Neuronal stem cell (in vitro differentiated cells): Measurements from ENCODE around the gene WEE1. TPM values are rescaled to one million over a fixed set of nuclear protein-coding genes. Genes with fewer than 3 reads are reported as not detected.

Experiments
- DNase-seq: peaks from one replicate; pipeline ENCODE4 v3.0.0-alpha.2; 2013; ENCODE audit warnings: low spot score
- H2AFZ ChIP-seq: one replicate; pipeline ENCODE4 v1.6.1; 2013; ENCODE audit warnings: mild to moderate bottlenecking, low read length, inconsistent platforms
- H2AK5ac ChIP-seq: 2 replicates; pipeline ENCODE4 v1.6.1; 2013; ENCODE audit warnings: low read depth, mild to moderate bottlenecking, inconsistent platforms, low read length, moderate library complexity, mixed read lengths
- H2BK120ac ChIP-seq: 2 replicates; pipeline ENCODE4 v1.6.1; 2013; ENCODE audit warnings: low read depth, mild to moderate bottlenecking, inconsistent platforms, low read length, moderate library complexity, mixed read lengths
- H2BK12ac ChIP-seq: one replicate; pipeline ENCODE4 v1.6.1; 2013; ENCODE audit warnings: low read length, inconsistent platforms
- H2BK15ac ChIP-seq: 2 replicates; pipeline ENCODE4 v1.6.1; 2013; ENCODE audit warnings: mild to moderate bottlenecking, low read length, inconsistent platforms, mixed read lengths
- H2BK5ac ChIP-seq: one replicate; pipeline ENCODE4 v1.6.1; 2013; ENCODE audit warnings: inconsistent platforms, mild to moderate bottlenecking, low read length, moderate library complexity
- H3K14ac ChIP-seq: one replicate; pipeline ENCODE4 v1.6.1; 2013; ENCODE audit warnings: low read length, inconsistent platforms
- H3K18ac ChIP-seq: 2 replicates; pipeline ENCODE4 v1.6.1; 2013; ENCODE audit warnings: low read length, inconsistent platforms
- H3K23ac ChIP-seq: 2 replicates; pipeline ENCODE4 v1.6.1; 2013; ENCODE audit warnings: low read depth, mild to moderate bottlenecking, mixed read lengths, low read length, inconsistent platforms; ENCODE audit not compliant: poor library complexity
- H3K27ac ChIP-seq: replicated peaks from 3 replicates; pipeline ENCODE4 v1.5.1; 2013; ENCODE audit warnings: low read length, inconsistent platforms
- H3K27me3 ChIP-seq, 3 experiments: 2 replicates each; pipeline ENCODE4 v1.6.1; 2013; ENCODE audit warnings: low read length in 3 of 3, mild to moderate bottlenecking in 2 of 3, inconsistent platforms in 1 of 3, low read depth in 1 of 3, mixed read lengths in 1 of 3, moderate library complexity in 1 of 3; ENCODE audit not compliant: control insufficient read depth in 3 of 3, insufficient read depth in 3 of 3
- H3K36me3 ChIP-seq, 2 donors: replicated peaks in 1 of 2; 2 replicates each; pipeline ENCODE4 v1.6.1; 2013; ENCODE audit warnings: low read length in 2 of 2; ENCODE audit not compliant: control insufficient read depth in 2 of 2, insufficient read depth in 2 of 2
- H3K4ac ChIP-seq: 2 replicates; pipeline ENCODE4 v1.6.1; 2013; ENCODE audit warnings: inconsistent platforms, mild to moderate bottlenecking, low read length, moderate library complexity
- H3K4me1 ChIP-seq, 2 donors: 1 replicate in 1 of 2; 2 replicates in 1 of 2; pipeline ENCODE4 v1.6.1; 2013; ENCODE audit warnings: low read length in 2 of 2, low read depth in 1 of 2; ENCODE audit not compliant: control insufficient read depth in 2 of 2, insufficient read depth in 1 of 2
- H3K4me2 ChIP-seq: one replicate; pipeline ENCODE4 v1.6.1; 2013; ENCODE audit warnings: mild to moderate bottlenecking, low read length, inconsistent platforms; ENCODE audit not compliant: insufficient read depth, poor library complexity, severe bottlenecking
- H3K4me3 ChIP-seq, 2 donors: 2 replicates each; pipeline ENCODE4 v1.5.1; 2013; ENCODE audit warnings: low read length in 2 of 2, mild to moderate bottlenecking in 2 of 2, inconsistent platforms in 1 of 2, moderate library complexity in 1 of 2
- H3K79me1 ChIP-seq: one replicate; pipeline ENCODE4 v1.6.1; 2013; ENCODE audit warnings: low read depth, mild to moderate bottlenecking, inconsistent platforms, low read length, moderate library complexity
- H3K9ac ChIP-seq: one replicate; pipeline ENCODE4 v1.6.1; 2013; ENCODE audit warnings: mild to moderate bottlenecking, low read depth, low read length, inconsistent platforms; ENCODE audit not compliant: poor library complexity
- H3K9me3 ChIP-seq, 2 donors: replicated peaks in 1 of 2; 2 replicates each; pipeline versions ENCODE3 to v1.6.1; 2013; ENCODE audit warnings: low read length in 2 of 2, mild to moderate bottlenecking in 2 of 2, inconsistent platforms in 1 of 2, low read depth in 1 of 2, mixed read lengths in 1 of 2, moderate library complexity in 1 of 2; ENCODE audit not compliant: control insufficient read depth in 2 of 2, insufficient read depth in 1 of 2
- H4K8ac ChIP-seq: one replicate; pipeline ENCODE4 v1.6.1; 2013; ENCODE audit warnings: low read depth, mild to moderate bottlenecking, inconsistent platforms, low read length, moderate library complexity
- H4K91ac ChIP-seq: one replicate; pipeline ENCODE4 v1.6.1; 2013; ENCODE audit warnings: low read length, low read depth, mild to moderate bottlenecking, inconsistent platforms; ENCODE audit not compliant: poor library complexity
- WGBS, 2 donors: extraction: QIAGEN DNeasy Blood & Tissue Kit; methylation state at CpG; one replicate each; pipeline ENCODE4 v1.1.7; 2013; ENCODE audit warnings: missing lambda C conversion rate in 2 of 2, mixed read lengths in 1 of 2; ENCODE audit not compliant: insufficient read length in 2 of 2, insufficient replicate concordance in 1 of 2; ENCODE audit errors: extremely low coverage in 2 of 2; 5-methylcytosine and 5-hydroxymethylcytosine counted together
- polyA plus RNA-seq, 2 experiments: library from polyadenylated mRNA; stranded (reverse); fragments of 200-250 nt; gene quantifications; one replicate each; pipeline ENCODE4 v1.2.3, GENCODE V29; 2013

The WEE1 gene
- polyA plus RNA-seq (2013, experiment 1 of 2) = 47.6 TPM
- polyA plus RNA-seq (2013, experiment 2 of 2) = 47.9 TPM

- Histone ChIP-seq H2BK5ac (peak within 1 kb of the TSS; percentile 99), H4K8ac (no peak within 1 kb of the TSS), H3K4ac (peak within 1 kb of the TSS; percentile 80), H3K79me1 (no peaks in the 10 kb centered on the region), H3K27me3 (no peaks in the 10 kb centered on the region), H3K4me1 (peaks cover 7 to 15% of the 10 kb centered on the region in 2 donors), H3K23ac (peak within 1 kb of the TSS; percentile 94), H3K9ac (peak within 1 kb of the TSS; percentile 95), H2BK12ac (peak within 1 kb of the TSS; percentile 63), H2BK120ac (peak within 1 kb of the TSS; percentile 99), H3K27ac (peak within 1 kb of the TSS; percentile 98), H3K4me3 (peak within 1 kb of the TSS; percentile 91 to 100), H3K36me3 (peaks cover 5 to 33% of the 10 kb centered on the region in 2 donors), H2AK5ac (peak within 1 kb of the TSS; percentile 99), H3K14ac (peak within 1 kb of the TSS; percentile 58), H3K9me3 (no peaks in the 10 kb centered on the region), H3K18ac (peak within 1 kb of the TSS; percentile 100), H2BK15ac (peak within 1 kb of the TSS; percentile 95), H2AFZ (peak within 1 kb of the TSS; percentile 93), H3K4me2 (peak within 1 kb of the TSS; percentile 84), H4K91ac (peak within 1 kb of the TSS; percentile 93)
- DNase-seq = peak; percentile 99
- WGBS, 2 donors = no CpG with 5 or more reads among the region's 73 CpGs
These were observed at the start of gene WEE1 for GRCh38 chr11:9573052-9573774. Gene WEE1 (plus strand): TSS chr11:9573670. CDS start chr11:9573934, 264 bp downstream.

GRCh38 chr11:9524001-9524400 is 49.5 kb upstream of the WEE1 start:
- Histone ChIP-seq H3K79me1 (no peaks in the 10 kb centered on the region), H2BK5ac (no peak overlapping the region), H3K9ac (no peak overlapping the region), H3K27ac (no peak overlapping the region), H3K14ac (no peak overlapping the region), H3K27me3 (no peaks in the 10 kb centered on the region), H3K23ac (no peak overlapping the region), H3K18ac (no peak overlapping the region), H2AFZ (no peak overlapping the region), H2BK15ac (no peak overlapping the region), H2BK12ac (no peak overlapping the region), H3K9me3 (no peaks in the 10 kb centered on the region), H3K36me3 (peaks cover 9 to 48% of the 10 kb centered on the region in 2 donors), H2BK120ac (no peak overlapping the region), H4K8ac (no peak overlapping the region), H2AK5ac (no peak overlapping the region), H3K4me1 (no peaks in the 10 kb centered on the region), H3K4me2 (no peak overlapping the region), H3K4me3 (no peak overlapping the region), H4K91ac (no peak overlapping the region), H3K4ac (no peak overlapping the region)
- no peak for DNase-seq
- WGBS, 2 donors = no CpG with 5 or more reads among the region's 2 CpGs

- Histone ChIP-seq H3K4ac (no peak overlapping the region), H2BK12ac (no peak overlapping the region), H3K18ac (no peak overlapping the region), H3K4me3 (no peak overlapping the region), H4K8ac (no peak overlapping the region), H3K36me3 (peaks cover 9 to 40% of the 10 kb centered on the region in 2 donors), H3K79me1 (no peaks in the 10 kb centered on the region), H3K14ac (no peak overlapping the region), H3K23ac (no peak overlapping the region), H3K9me3 (no peaks in the 10 kb centered on the region), H2BK5ac (no peak overlapping the region), H3K27me3 (no peaks in the 10 kb centered on the region), H3K4me2 (no peak overlapping the region), H4K91ac (no peak overlapping the region), H2AK5ac (no peak overlapping the region), H2BK120ac (no peak overlapping the region), H2BK15ac (no peak overlapping the region), H3K9ac (peak overlapping the region; percentile 63), H2AFZ (no peak overlapping the region), H3K27ac (no peak overlapping the region), H3K4me1 (peaks cover 0 to 11% of the 10 kb centered on the region in 2 donors)
- no peak for DNase-seq
- no CpG with 5 or more reads among the region's 3 CpGs for WGBS, 2 donors
These were observed 48.4 kb upstream of the WEE1 start for GRCh38 chr11:9525116-9525515.

GRCh38 chr11:9527481-9528135 is 45.9 kb upstream of the WEE1 start:
- Histone ChIP-seq H3K23ac (no peak overlapping the region), H3K4ac (no peak overlapping the region), H3K27me3 (no peaks in the 10 kb centered on the region), H3K4me2 (no peak overlapping the region), H2BK12ac (no peak overlapping the region), H3K79me1 (peaks cover 3% of the 10 kb centered on the region), H2AK5ac (no peak overlapping the region), H3K4me1 (peaks cover 0 to 14% of the 10 kb centered on the region in 2 donors), H3K18ac (no peak overlapping the region), H3K4me3 (no peak overlapping the region), H2BK120ac (no peak overlapping the region), H3K14ac (no peak overlapping the region), H4K91ac (no peak overlapping the region), H2AFZ (no peak overlapping the region), H2BK15ac (no peak overlapping the region), H3K36me3 (peaks cover 7 to 33% of the 10 kb centered on the region in 2 donors), H3K27ac (no peak overlapping the region), H3K9me3 (no peaks in the 10 kb centered on the region), H4K8ac (no peak overlapping the region), H2BK5ac (no peak overlapping the region), H3K9ac (no peak overlapping the region)
- no CpG with 5 or more reads among the region's 8 CpGs for WGBS, 2 donors
- no peak for DNase-seq
